Upper lobe of left lung (tissue), 4 donors: Measurements from ENCODE around the gene PTGER4.

Experiments used
- EP300 ChIP-seq, 4 donors: sonication (generic); formaldehyde crosslinking; IDR thresholded peaks; one replicate each; pipeline ENCODE4 v1.5.1; 2017; ENCODE audit warnings: antibody characterized with exemption in 4 of 4, control low read depth in 2 of 4
- POLR2A ChIP-seq, 4 donors: fragments of 450-650 bp; IDR thresholded peaks; one replicate each; pipeline ENCODE4 v1.5.1; 2016 to 2017; ENCODE audit warnings: antibody characterized with exemption in 4 of 4, mild to moderate bottlenecking in 2 of 4
- POLR2AphosphoS5 ChIP-seq, 2 donors: sonication (generic); formaldehyde crosslinking; IDR thresholded peaks; one replicate each; pipeline ENCODE4 v1.5.1; 2017; ENCODE audit warnings: antibody characterized with exemption in 2 of 2
- TF ChIP-seq, protein P1 (sequence below), 6 experiments: fragments of 450-650 bp in 4 of 6; fragments of 200-600 bp in 2 of 6; sonication (generic) in 2 of 6; IDR thresholded peaks; one replicate each; pipeline ENCODE4 v1.5.1; 2016 to 2019; ENCODE audit warnings: antibody characterized with exemption in 6 of 6

- no peak for TF ChIP-seq POLR2A (IDR thresholded peaks at IDR 0.05)
- TF ChIP-seq, protein P1, sequence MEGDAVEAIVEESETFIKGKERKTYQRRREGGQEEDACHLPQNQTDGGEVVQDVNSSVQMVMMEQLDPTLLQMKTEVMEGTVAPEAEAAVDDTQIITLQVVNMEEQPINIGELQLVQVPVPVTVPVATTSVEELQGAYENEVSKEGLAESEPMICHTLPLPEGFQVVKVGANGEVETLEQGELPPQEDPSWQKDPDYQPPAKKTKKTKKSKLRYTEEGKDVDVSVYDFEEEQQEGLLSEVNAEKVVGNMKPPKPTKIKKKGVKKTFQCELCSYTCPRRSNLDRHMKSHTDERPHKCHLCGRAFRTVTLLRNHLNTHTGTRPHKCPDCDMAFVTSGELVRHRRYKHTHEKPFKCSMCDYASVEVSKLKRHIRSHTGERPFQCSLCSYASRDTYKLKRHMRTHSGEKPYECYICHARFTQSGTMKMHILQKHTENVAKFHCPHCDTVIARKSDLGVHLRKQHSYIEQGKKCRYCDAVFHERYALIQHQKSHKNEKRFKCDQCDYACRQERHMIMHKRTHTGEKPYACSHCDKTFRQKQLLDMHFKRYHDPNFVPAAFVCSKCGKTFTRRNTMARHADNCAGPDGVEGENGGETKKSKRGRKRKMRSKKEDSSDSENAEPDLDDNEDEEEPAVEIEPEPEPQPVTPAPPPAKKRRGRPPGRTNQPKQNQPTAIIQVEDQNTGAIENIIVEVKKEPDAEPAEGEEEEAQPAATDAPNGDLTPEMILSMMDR (IDR thresholded peaks at IDR 0.05) = no peak
- TF ChIP-seq EP300 (IDR thresholded peaks at IDR 0.05) = no peak
- TF ChIP-seq POLR2AphosphoS5 (IDR thresholded peaks at IDR 0.05) = no peak
Observed at GRCh38 chr5:40656766-40657165, 22.9 kb upstream of the PTGER4 start.
